K562 (cell line): ENCODE results near the gene MAP4K5. TPM values are rescaled to one million over a fixed set of nuclear protein-coding genes. Genes with fewer than 3 reads are reported as not detected.

Experiments
- MYBL2 ChIP-seq, 2 experiments: fragments of 450-650 bp in 1 of 2; sonication (generic) in 1 of 2; formaldehyde crosslinking in 1 of 2; IDR thresholded peaks; 2 replicates each; pipeline versions ENCODE4 v1.6.1 to v1.8.1; 2017 to 2022; ENCODE audit warnings: borderline replicate concordance in 1 of 2, inconsistent platforms in 1 of 2, low read depth in 1 of 2, mild to moderate bottlenecking in 1 of 2, missing genetic modification reagents in 1 of 2, moderate library complexity in 1 of 2
- PATZ1 ChIP-seq: fragments of 250-450 bp; sonication (Bioruptor Pico); IDR thresholded peaks from 2 replicates; pipeline ENCODE4 v1.5.0; 2020; ENCODE audit warnings: mild to moderate bottlenecking, borderline replicate concordance
- polyA plus RNA-seq, 8 experiments: library from polyadenylated mRNA; depleted of rRNA in 4 of 8; stranded (reverse) in 5 of 8; unstranded in 3 of 8; fragments of >200 nt; fragmentation: Nextera tagmentation in 2 of 8; fragmentation: Illumina TruSeq in 1 of 8; extraction: Ambion mirVana in 2 of 8; extraction: Trizol in 1 of 8; gene quantifications; 2 replicates each; pipeline versions ENCODE4 v1.2.1 to v1.2.3, GENCODE V29; 2011 to 2014; ENCODE audit warnings: inconsistent platforms in 1 of 8, missing spikeins in 1 of 8
- total RNA-seq, 7 experiments: library from RNA; depleted of rRNA in 6 of 7; stranded (reverse); fragments of >200 nt in 6 of 7; fragmentation: Illumina TruSeq in 2 of 7; extraction: Trizol in 2 of 7; gene quantifications; 2 replicates each; pipeline versions ENCODE4 v1.2.1 to v1.2.3, GENCODE V29; 2011 to 2021; ENCODE audit warnings: low replicate concordance in 1 of 7
- TF ChIP-seq, protein P1 (sequence below): sonication (generic); formaldehyde crosslinking; IDR thresholded peaks from 2 replicates; pipeline ENCODE4 v1.8.0; 2023; ENCODE audit warnings: mild to moderate bottlenecking, missing genetic modification reagents

The MAP4K5 gene
- total and polyA plus RNA-seq, 9 of the 15 experiments (the other 6 are each of a cell fraction or from before 2014, with no cell fraction given) = 5.9 to 29.4 (median 18.0) TPM

DNA sequence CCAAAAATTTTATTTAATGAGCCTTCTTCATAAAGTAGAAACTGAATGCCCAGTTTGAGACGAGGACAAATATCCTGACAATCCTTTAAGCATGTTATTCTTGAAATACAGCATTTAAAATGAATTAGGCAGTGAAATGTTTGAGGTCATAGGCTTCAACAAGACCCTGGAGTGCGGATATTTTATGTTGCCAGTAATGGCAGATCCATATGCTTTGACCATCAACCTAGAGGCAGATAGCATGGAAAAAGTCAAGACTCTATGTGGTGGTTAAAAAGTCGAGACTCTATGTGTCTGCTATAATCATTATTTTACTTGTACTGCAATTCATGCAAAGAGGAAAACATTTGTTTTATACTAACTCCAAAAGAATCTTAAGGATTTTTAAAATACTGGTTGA is 2.0 kb upstream of the MAP4K5 start (continued):
- TF ChIP-seq PATZ1 (CRISPR knock-in tag) (no peak), MYBL2 (IDR thresholded peaks at IDR 0.05; ENCODE audit: low read depth) (no peak), MYBL2 (CRISPR knock-in tag; IDR thresholded peaks at IDR 0.05; ENCODE audit: borderline replicate concordance) (no peak)
- TF ChIP-seq, protein P1, sequence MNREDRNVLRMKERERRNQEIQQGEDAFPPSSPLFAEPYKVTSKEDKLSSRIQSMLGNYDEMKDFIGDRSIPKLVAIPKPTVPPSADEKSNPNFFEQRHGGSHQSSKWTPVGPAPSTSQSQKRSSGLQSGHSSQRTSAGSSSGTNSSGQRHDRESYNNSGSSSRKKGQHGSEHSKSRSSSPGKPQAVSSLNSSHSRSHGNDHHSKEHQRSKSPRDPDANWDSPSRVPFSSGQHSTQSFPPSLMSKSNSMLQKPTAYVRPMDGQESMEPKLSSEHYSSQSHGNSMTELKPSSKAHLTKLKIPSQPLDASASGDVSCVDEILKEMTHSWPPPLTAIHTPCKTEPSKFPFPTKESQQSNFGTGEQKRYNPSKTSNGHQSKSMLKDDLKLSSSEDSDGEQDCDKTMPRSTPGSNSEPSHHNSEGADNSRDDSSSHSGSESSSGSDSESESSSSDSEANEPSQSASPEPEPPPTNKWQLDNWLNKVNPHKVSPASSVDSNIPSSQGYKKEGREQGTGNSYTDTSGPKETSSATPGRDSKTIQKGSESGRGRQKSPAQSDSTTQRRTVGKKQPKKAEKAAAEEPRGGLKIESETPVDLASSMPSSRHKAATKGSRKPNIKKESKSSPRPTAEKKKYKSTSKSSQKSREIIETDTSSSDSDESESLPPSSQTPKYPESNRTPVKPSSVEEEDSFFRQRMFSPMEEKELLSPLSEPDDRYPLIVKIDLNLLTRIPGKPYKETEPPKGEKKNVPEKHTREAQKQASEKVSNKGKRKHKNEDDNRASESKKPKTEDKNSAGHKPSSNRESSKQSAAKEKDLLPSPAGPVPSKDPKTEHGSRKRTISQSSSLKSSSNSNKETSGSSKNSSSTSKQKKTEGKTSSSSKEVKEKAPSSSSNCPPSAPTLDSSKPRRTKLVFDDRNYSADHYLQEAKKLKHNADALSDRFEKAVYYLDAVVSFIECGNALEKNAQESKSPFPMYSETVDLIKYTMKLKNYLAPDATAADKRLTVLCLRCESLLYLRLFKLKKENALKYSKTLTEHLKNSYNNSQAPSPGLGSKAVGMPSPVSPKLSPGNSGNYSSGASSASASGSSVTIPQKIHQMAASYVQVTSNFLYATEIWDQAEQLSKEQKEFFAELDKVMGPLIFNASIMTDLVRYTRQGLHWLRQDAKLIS = no peak
